Activated CD8-positive, alpha-beta memory T cell treated with anti-CD3 and anti-CD28 coated beads, Interleukin-2, amount 50 U/mL, for 24 hours (primary cell): ENCODE measurements around the gene PRKCH.
"Not testable (repeated sequence)": the region's sequence is repeated elsewhere in the genome, so short reads cannot be mapped to it uniquely, and the experiment has no call there.

ENCODE experiments used
- DNase-seq: peaks from one replicate; pipeline ENCODE4 v3.0.0-alpha.2; 2020; ENCODE audit errors: extremely low read depth

PRKCH gene

GRCh38 chr14:61456720-61457119 lies 135.3 kb downstream of the PRKCH start:
- peak; percentile 73 for DNase-seq

- no peak for DNase-seq
These were observed 137.4 kb downstream of the PRKCH start for GRCh38 chr14:61458766-61459165.

DNA sequence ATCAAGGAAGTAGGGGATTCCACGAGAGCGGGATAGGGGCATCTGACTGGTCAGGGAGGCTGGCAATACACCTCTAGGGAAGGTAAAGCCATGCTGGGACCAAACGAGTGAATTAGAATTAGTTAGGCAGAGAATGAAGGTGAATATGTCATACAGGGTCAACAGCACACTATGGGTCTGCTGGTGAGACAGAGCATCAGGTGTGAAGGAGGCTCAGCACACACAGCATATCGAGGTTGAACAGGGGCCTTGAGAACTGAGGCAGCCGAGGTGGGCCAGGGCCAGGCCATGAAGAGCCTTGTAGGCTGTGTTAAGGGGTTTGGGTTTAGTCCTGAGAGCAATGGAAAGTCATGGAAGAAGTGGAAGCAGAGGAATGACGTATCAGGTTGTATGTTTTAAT lies 137.8 kb downstream of the PRKCH start:
- DNase-seq = no peak

- no peak for DNase-seq
These were observed 138.7 kb downstream of the PRKCH start for GRCh38 chr14:61460063-61460462.

GRCh38 chr14:61460718-61461611 lies 139.6 kb downstream of the PRKCH start:
- no peak for DNase-seq

- no peak for DNase-seq
These were observed 140.5 kb downstream of the PRKCH start for GRCh38 chr14:61461808-61462275.

DNA sequence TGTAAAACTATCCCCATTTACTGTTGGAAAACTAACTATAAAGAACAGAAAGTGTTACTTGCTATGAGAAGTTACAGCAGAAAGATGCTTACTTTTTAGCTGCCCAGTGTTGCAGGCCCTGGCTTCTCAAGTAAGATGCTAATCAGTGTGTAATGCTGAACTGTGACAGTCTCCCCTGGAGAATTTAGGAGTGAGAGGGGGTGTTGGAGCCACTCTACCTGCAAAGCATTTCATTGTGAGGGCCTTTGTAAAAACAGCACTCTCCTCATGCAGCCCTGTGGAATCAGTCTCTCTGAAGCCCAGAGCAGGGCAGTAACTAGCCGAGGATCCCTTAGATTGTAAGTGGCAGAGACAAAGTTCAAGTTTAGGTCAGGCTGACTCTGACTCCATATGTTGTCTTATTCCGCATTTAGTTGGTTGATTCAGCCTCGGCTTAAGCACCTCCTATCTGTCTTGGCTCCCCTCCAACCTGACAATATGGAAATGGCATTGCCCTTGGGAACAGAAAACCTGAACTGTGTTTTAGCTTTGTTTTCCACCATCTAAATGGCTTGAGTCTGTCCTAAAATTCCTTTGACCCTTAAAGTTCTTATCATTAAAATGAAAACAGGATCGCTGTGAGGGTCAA lies 141.3 kb downstream of the PRKCH start:
- no peak for DNase-seq

- DNase-seq = no peak
These were observed 142.4 kb downstream of the PRKCH start for GRCh38 chr14:61463664-61464285.

- not testable (repeated sequence) for DNase-seq
These were observed 143.4 kb downstream of the PRKCH start for GRCh38 chr14:61464539-61465320.

GRCh38 chr14:61466249-61466904 lies 145.0 kb downstream of the PRKCH start:
- no peak for DNase-seq

DNA sequence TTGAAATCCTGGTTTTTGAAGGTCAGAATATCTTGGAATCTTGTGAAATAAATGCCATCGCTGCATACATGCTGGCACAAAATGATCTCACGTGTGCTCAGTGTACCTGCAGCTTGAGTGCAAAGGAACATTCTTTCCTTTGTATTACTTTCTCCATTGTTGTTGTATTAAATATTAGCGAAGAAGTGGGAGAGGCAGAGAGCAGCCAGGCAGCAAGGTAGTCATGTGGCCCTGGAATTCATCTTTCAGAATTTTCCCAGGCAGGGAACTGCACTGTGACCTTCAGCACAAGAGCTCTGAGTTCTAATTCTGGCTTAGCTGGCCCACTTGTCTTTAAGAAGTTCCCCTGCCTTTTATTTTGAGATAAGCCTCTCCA lies 145.5 kb downstream of the PRKCH start:
- no peak for DNase-seq

- DNase-seq = no peak
These were observed 145.9 kb downstream of the PRKCH start for GRCh38 chr14:61467296-61467695.

- no peak for DNase-seq
These were observed 146.9 kb downstream of the PRKCH start for GRCh38 chr14:61468063-61468825.

- no peak for DNase-seq
These were observed 148.4 kb downstream of the PRKCH start for GRCh38 chr14:61469781-61470180.

DNA sequence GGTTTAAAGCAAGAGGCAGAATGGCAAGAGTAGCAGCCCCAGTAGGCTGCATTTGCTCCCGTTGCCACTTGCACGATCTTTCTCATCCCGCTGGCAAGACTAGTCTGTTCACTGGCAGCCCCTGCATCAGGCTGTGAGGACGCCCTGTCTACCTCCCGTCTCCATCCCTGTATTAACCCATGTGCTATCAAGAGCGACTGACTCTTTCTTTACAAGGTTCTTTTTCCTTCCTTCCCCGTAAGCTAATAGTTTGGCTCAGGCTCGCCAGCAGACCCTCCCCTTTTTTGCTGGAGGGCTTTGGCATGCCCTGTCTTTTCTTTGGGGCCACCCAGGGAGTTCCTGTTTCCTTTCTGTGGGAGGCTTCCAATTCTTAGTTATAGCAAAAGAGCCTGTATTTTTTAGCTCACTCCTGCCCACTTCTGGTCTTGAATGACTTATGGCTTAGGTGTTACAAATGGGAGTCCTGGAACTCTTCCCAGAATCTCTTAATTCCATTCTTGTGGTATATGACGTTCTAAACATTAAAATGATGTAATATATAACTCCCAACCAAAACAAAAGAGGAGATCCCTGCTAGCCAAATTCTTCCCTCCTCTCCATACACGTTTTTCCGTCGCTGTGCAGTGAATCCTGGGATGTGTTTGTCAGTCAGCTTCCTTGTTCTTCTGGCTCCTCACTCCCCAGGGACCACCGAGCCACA lies 149.0 kb downstream of the PRKCH start:
- no peak for DNase-seq

- no peak for DNase-seq
These were observed 149.5 kb downstream of the PRKCH start for GRCh38 chr14:61470961-61471293.

- no peak for DNase-seq
These were observed 150.1 kb downstream of the PRKCH start for GRCh38 chr14:61471297-61472005.

GRCh38 chr14:61472011-61472672 lies 150.8 kb downstream of the PRKCH start:
- DNase-seq = no peak

DNA sequence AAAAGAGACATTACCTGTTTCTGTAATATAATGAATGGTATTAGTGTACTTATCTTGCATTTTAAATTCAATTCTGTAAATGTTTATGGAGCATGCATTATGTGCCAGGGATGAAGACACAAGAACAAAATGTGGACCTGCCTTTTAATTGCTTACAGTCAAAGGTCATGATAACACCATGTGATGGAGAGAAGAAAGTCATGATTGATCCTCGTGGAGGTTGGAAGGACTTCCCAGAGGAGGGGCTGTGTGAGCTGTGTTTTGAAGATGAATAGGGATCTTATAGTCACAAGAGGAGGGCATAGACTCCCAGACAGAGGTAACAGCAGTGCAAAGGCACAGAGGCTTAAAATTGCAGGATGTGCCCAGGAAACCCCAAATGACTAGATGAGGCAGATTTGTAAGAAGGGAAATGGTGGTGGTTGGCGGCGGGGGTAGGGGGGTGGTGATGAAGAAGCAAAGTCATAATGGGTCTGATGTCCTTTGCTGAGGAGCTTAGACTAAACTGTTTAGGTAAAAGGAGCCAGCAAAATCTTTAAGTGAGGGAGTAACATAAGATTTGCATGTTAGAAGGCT lies 151.5 kb downstream of the PRKCH start:
- DNase-seq = peak; percentile 60
